HG02885 (cell line): Measurements from ENCODE around the gene TMEM183A.

Experiments used
- ATAC-seq: cut with Tn5 transposase; IDR thresholded peaks from one replicate; pipeline ENCODE4 v1.9.1; 2021; ENCODE audit warnings: mild to moderate bottlenecking; ENCODE audit not compliant: unreplicated experiment, poor library complexity

TMEM183A gene

GRCh38 chr1:203006948-203007871 is at the start of gene TMEM183A:
Gene TMEM183A, plus strand, starts transcription at chr1:203007374. Its CDS starts 92 bp downstream, at chr1:203007466.
- ATAC-seq, result peak; percentile 94

GRCh38 chr1:202957733-202958543 is 49.2 kb upstream of the TMEM183A start, which contains the start of gene ADIPOR1:
Gene ADIPOR1, minus strand, starts transcription at chr1:202958312. Its CDS starts 7,242 bp downstream, at chr1:202951070.
- peak; percentile 99 for ATAC-seq

GRCh38 chr1:202958544-202959275 is 48.5 kb upstream of the TMEM183A start:
- ATAC-seq, result peak; percentile 3

- no peak for ATAC-seq
Measured at GRCh38 chr1:202959276-202959620, 47.9 kb upstream of the TMEM183A start.

GRCh38 chr1:202961220-202961880 is 45.8 kb upstream of the TMEM183A start:
- no peak for ATAC-seq

GRCh38 chr1:202964791-202965410 is 42.3 kb upstream of the TMEM183A start:
- no peak for ATAC-seq

GRCh38 chr1:202965422-202965821 is 41.8 kb upstream of the TMEM183A start:
- ATAC-seq, result no peak

- ATAC-seq, result no peak
Measured at GRCh38 chr1:202966006-202966898, 40.9 kb upstream of the TMEM183A start.

- ATAC-seq, result peak; percentile 14
Measured at GRCh38 chr1:202967684-202968281, 39.4 kb upstream of the TMEM183A start.

- ATAC-seq, result no peak
Measured at GRCh38 chr1:202968351-202968750, 38.8 kb upstream of the TMEM183A start.

- ATAC-seq, result peak; percentile 52
Measured at GRCh38 chr1:202968895-202969295, 38.3 kb upstream of the TMEM183A start.

GRCh38 chr1:202972046-202972445 is 35.1 kb upstream of the TMEM183A start:
- no peak for ATAC-seq

GRCh38 chr1:202974856-202975255 is 32.3 kb upstream of the TMEM183A start:
- no peak for ATAC-seq

GRCh38 chr1:202976633-202977032 is 30.5 kb upstream of the TMEM183A start:
- no peak for ATAC-seq

GRCh38 chr1:202979459-202979858 is 27.7 kb upstream of the TMEM183A start:
- no peak for ATAC-seq

- no peak for ATAC-seq
Measured at GRCh38 chr1:202981939-202982338, 25.2 kb upstream of the TMEM183A start.

- no peak for ATAC-seq
Measured at GRCh38 chr1:202982715-202983430, 24.3 kb upstream of the TMEM183A start.
